Hepatocyte (in vitro differentiated cells): ENCODE results near the gene IL21R.

Source experiments
- CTCF ChIP-seq: fragments of 200-600 bp; sonication (generic); IDR thresholded peaks from 2 replicates; pipeline ENCODE4 v1.5.1; 2016; ENCODE audit warnings: antibody characterized with exemption, mild to moderate bottlenecking; ENCODE audit not compliant: poor library complexity
- EZH2 ChIP-seq: fragments of 200-600 bp; sonication (generic); IDR thresholded peaks from 2 replicates; pipeline ENCODE4 v1.6.1; 2016; ENCODE audit warnings: antibody characterized with exemption, mild to moderate bottlenecking, borderline replicate concordance

GRCh38 chr16:27433636-27434035 is 31.7 kb downstream of the IL21R start:
- TF ChIP-seq CTCF (no peak), EZH2 (no peak)
